SKM-1 treated with dmso at 0.1 percent for 144 hours (cell line): Measurements from ENCODE around the gene DCAF8.

ENCODE experiments used
- DNase-seq: peaks from one replicate; lab custom pipeline; 2025; ENCODE audit not compliant: unreplicated experiment; lab: John Stamatoyannopoulos, UW

The DCAF8 gene

GRCh38 chr1:160171354-160171753 is 91.0 kb downstream of the DCAF8 start:
- DNase-seq = no peak

- DNase-seq = peak; percentile 38
These were observed 92.6 kb downstream of the DCAF8 start for GRCh38 chr1:160169553-160170399.

DNA sequence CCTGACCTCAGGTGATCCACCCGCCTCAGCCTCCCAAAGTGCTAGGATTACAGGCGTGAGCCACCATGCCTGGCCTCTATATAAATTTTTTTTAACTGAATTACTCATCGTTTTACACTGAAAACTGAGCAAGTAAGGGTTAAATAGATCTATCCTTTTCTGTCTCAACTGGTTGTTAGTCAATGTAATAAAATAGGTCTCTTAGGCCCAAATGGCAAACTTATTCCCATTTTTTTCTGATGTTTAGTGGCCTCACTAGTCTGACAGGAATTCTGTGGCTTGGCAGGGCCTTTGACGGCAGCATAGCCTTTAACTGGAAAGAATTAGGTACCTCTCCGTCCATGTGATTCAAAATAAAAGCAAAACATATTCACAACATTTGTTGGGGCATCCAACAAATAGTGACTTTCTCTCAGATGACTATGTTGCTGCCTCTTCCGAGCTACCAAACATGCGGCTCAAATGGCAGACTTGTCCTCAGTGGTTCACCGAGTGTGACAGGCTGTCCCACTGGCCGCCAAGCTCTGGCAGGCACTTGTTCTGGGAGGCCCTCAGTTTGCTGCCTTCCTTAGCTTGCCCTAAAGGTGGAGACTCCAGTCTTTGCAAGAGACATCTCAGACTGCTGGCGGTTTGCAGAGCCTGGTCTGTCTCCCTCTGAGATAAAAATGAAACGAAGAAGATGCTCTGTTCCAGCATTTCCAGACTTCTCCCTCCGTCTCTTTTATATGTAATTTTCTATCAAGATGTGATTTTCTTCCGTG is 93.6 kb downstream of the DCAF8 start:
- DNase-seq = no peak

- no peak for DNase-seq
These were observed 94.3 kb downstream of the DCAF8 start for GRCh38 chr1:160168016-160168415.

DNA sequence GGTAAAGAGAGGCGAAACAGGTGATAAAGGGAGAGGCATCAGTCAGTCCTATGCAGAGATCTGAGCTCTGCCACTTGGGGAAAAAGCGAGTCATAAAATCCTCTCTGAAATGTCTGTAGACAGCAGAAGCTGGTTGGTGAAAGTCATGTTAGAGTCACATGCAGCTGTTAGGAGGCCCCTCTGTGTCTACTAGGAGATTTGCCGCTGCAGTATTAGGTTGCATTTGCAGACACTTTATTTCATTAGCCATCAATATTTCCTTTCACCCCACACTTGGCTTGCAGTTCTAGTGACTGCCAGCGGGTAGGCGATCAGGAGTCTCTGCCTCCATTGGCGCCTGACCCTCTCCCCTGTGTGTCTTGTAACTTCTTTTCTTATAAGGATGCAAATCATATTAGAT is 94.8 kb downstream of the DCAF8 start:
- no peak for DNase-seq

DNA sequence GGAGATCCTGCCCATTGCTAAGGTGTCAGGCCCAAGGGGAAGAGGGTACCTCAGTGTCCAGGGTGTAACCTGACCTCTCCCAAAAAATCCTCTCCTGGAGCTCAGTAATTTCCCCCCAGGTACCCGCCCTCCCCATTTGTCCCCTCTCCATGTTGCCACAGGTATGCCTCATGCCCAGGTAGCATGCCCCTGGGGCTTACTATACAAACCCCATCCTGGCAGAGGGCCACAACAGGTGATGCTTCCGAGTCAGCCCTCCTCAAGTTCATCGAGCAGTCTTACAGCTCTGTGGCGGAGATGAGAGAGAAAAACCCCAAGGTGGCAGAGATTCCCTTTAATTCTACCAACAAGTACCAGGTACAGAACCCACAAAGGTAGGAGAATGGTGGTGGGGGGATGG is 95.3 kb downstream of the DCAF8 start:
- DNase-seq = no peak

DNA sequence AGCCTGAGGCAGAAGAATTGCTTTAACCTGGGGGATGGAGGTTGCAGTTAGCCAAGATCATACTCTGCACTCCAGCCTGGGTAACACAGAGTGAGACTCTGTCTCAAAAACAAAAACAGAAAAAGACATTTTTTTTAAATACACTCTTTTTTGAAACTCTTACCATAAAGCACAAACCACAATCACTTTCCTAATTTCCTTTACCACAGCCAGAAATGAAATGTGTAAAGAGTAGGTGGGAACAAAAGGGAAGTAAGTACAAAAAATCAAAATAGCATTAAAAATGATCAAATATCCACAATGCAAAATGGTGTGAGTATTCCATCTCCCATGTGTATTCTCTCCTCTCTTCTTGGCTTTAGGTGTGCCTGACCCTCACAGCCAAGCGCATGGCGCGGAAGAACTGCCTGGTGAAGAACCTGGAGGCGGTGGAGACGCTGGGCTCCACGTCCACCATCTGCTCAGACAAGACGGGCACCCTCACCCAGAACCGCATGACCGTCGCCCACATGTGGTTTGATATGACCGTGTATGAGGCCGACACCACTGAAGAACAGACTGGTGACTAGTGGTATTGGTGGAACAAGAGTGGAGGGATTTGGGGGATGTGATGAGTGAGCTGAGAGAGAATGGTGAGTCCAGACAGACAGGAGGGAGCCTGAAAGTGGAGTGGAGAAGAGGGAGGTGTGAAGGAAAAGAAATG is 96.0 kb downstream of the DCAF8 start:
- DNase-seq = no peak
